Thymus (tissue), 14 donors: Measurements from ENCODE around the gene KRTAP6-1. TPM values are rescaled to one million over a fixed set of nuclear protein-coding genes. Genes with fewer than 3 reads are reported as not detected.

ENCODE experiments used
- DNase-seq, 9 donors: peaks; one replicate each; pipeline ENCODE4 v3.0.0-alpha.2; 2013; ENCODE audit warnings: low spot score in 9 of 9, low read depth in 6 of 9, missing footprints in 1 of 9
- H3K27ac ChIP-seq, 2 donors: one replicate each; pipeline ENCODE4 v1.5.1; 2013; ENCODE audit warnings: control low read depth in 1 of 2, low read depth in 1 of 2, low read length in 1 of 2, mild to moderate bottlenecking in 1 of 2, moderate library complexity in 1 of 2
- H3K27me3 ChIP-seq, 2 donors: one replicate each; pipeline ENCODE4 v1.5.1; 2013; ENCODE audit warnings: low read length in 1 of 2; ENCODE audit not compliant: control insufficient read depth in 2 of 2, insufficient read depth in 1 of 2
- H3K36me3 ChIP-seq, 2 donors: one replicate each; pipeline ENCODE4 v1.5.1; 2013; ENCODE audit warnings: low read length in 1 of 2, mild to moderate bottlenecking in 1 of 2, moderate library complexity in 1 of 2; ENCODE audit not compliant: control insufficient read depth in 2 of 2, insufficient read depth in 2 of 2
- H3K4me1 ChIP-seq, 2 donors: one replicate each; pipeline ENCODE4 v1.5.1; 2013; ENCODE audit warnings: low read length in 2 of 2; ENCODE audit not compliant: control insufficient read depth in 2 of 2, insufficient read depth in 2 of 2
- H3K4me3 ChIP-seq, 2 donors: one replicate each; pipeline ENCODE4 v1.5.1; 2013; ENCODE audit warnings: low read length in 2 of 2, control low read depth in 1 of 2, mild to moderate bottlenecking in 1 of 2
- H3K9me3 ChIP-seq, 2 donors: one replicate each; pipeline ENCODE4 v1.5.1; 2013; ENCODE audit warnings: low read length in 1 of 2, mild to moderate bottlenecking in 1 of 2; ENCODE audit not compliant: control insufficient read depth in 2 of 2, insufficient read depth in 1 of 2
- WGBS: extraction: QIAGEN DNeasy Blood & Tissue Kit; methylation state at CpG from one replicate; pipeline ENCODE4 v1.1.7; 2013; 5-methylcytosine and 5-hydroxymethylcytosine counted together
- long read RNA-seq, 10 donors: transcript quantifications; one replicate each; lab custom pipeline, GENCODE V29; 2026
- polyA plus RNA-seq: library from polyadenylated mRNA; stranded (reverse); fragments of 200-250 nt; gene quantifications from one replicate; pipeline ENCODE4 v1.2.3, GENCODE V29; 2013
- total RNA-seq: library from RNA; stranded (reverse); fragments of 120-200 nt; gene quantifications from one replicate; pipeline ENCODE4 v1.2.4, GENCODE V29; 2013
- donor health status: healthy.

KRTAP6-1 gene, protein sequence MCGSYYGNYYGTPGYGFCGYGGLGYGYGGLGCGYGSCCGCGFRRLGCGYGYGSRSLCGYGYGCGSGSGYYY
- total RNA-seq: not detected
- not detected for polyA plus RNA-seq
- long read RNA-seq, donor 1: 0 reads
- long read RNA-seq, donor 2: 0 reads
- long read RNA-seq, donor 3: 0 reads
- long read RNA-seq, donor 4: 0 reads
- long read RNA-seq, donor 5: 0 reads
- long read RNA-seq, donor 6: 0 reads
- long read RNA-seq, donor 7: 0 reads
- long read RNA-seq, donor 8: 0 reads
- long read RNA-seq, donor 9: 0 reads
- long read RNA-seq, donor 10: 0 reads

DNA sequence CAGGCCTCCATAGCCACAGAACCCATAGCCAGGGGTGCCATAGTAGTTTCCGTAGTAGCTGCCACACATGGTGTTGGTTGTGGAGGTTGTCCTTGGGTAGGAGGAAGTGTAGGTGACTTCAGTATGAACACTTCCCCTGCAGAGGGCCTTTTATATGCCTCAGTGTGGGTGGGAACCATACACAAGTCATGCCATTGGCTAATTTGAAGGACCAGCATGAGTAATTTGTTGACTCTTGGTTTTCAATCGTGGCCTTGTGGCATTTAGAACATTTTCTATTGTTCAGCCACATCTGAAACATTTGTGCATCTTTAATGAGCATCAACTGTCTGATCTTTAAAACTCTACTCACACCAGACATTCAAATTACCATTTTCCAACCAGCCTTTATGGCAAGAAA, at the start of gene KRTAP6-1:
Gene KRTAP6-1, minus strand, starts transcription at position 95 of the 400 bp plus-strand sequence. Its CDS starts 26 bp downstream, at position 69.
- Histone ChIP-seq H3K27me3 (no peaks in the 10 kb centered on the region), H3K9me3 (peaks cover 0 to 3% of the 10 kb centered on the region in 2 donors), H3K4me3 (no peak within 1 kb of the TSS), H3K36me3 (no peaks in the 10 kb centered on the region), H3K27ac (no peak within 1 kb of the TSS), H3K4me1 (no peaks in the 10 kb centered on the region)
- DNase-seq: no peak
- WGBS: 80% methylated on average over 2 of the region's 2 CpGs

DNA sequence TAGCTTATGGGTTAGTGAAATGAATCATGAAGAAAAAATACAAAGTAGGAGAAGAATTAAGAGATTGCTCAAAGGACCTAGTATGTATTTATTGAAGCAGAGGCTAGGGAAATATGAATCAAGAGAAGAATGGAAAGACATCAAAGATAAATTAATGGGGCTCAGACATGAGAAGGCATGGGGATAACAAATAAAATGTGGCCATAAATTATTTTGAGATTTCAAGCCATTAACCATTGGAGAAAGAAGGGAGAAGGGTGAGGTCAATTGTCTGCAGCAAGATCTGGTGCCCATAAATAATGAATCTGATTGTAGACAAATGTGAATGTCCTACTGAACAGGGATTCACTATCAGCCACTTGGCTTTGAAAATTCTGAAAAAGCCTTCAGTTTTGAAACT, 39.2 kb upstream of the KRTAP6-1 start:
- DNase-seq: no peak
- H3K9me3 ChIP-seq: no peaks in the 10 kb centered on the region
- H3K27me3 ChIP-seq: no peaks in the 10 kb centered on the region
- no peaks in the 10 kb centered on the region for H3K36me3 ChIP-seq
- H3K4me3 ChIP-seq: no peak overlapping the region
- H3K27ac ChIP-seq: no peak overlapping the region
- no peaks in the 10 kb centered on the region for H3K4me1 ChIP-seq

DNA sequence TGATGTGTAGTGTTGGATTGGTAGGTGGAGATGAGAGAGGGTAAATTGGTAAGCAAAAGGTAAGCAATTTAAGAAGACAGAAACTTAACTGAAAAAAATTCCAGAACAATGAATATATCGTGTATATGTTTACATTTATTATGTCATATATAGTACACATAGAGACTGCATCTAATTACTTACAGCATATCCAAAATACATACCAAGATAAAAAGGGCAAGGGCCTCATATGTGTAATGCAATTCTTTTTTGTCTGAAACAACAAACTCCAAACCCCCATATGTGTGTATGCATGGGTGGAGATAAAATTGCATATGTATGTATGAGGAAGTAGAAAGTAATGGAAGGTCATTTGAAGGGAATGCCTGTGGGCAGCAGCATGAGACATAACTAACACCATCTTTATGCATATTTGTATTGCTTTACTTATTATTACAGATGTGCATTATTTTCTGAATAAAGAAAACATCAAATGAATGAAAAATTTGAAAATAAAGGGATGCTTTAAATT, 33.2 kb upstream of the KRTAP6-1 start:
- Histone ChIP-seq H3K4me1 (no peaks in the 10 kb centered on the region), H3K9me3 (no peaks in the 10 kb centered on the region), H3K27ac (no peak overlapping the region), H3K36me3 (no peaks in the 10 kb centered on the region), H3K27me3 (no peaks in the 10 kb centered on the region), H3K4me3 (no peak overlapping the region)
- WGBS: 98% methylated on average over 1 of the region's 1 CpG
- no peak for DNase-seq

DNA sequence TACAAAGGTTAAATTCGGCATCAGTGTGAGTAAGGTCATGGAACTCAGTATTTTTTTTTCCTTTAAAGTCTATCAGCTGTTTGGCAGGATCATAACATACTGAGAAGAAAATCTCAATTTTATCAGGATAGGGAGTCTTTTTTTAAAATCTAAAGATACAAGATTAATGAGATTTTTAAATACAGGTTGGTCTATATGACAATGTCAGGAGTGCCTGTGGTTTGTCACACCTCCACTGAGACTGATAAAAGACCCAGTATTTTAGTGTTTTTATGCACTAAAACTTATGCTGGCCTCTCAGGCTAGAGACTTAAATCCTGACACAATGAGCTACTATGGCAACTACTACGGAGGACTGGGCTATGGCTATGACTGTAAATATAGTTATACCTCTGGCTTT, 28.8 kb upstream of the KRTAP6-1 start, which contains the start of gene KRTAP20-3:
Gene KRTAP20-3, plus strand, starts transcription at position 301 of the 400 bp plus-strand sequence.
- Histone ChIP-seq H3K4me1 (no peaks in the 10 kb centered on the region), H3K36me3 (no peaks in the 10 kb centered on the region), H3K9me3 (no peaks in the 10 kb centered on the region), H3K27ac (no peak within 1 kb of the TSS), H3K4me3 (no peak within 1 kb of the TSS), H3K27me3 (no peaks in the 10 kb centered on the region)
- 98% methylated on average over 2 of the region's 2 CpGs for WGBS
- no peak for DNase-seq

DNA sequence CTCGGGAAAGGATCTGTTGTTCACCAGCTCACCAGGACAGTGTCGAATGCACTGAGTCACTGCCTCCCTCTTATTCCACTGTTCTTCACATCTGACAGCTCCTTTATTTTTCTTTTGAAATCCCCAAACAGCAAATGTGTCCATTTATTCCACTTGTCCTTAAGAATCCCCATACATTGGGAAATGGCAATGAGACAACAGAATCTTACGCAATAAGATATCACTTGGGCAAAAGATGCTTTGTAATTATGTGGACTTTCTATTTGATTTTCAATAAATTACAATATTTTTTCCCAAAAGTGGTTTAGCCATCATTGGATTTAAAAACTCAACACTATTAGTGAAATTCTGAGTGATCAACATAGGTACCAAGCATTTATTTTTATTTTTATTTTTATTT, 25.0 kb upstream of the KRTAP6-1 start:
- Histone ChIP-seq H3K36me3 (no peaks in the 10 kb centered on the region), H3K27ac (no peak overlapping the region), H3K9me3 (no peaks in the 10 kb centered on the region), H3K27me3 (no peaks in the 10 kb centered on the region), H3K4me3 (no peak overlapping the region), H3K4me1 (no peaks in the 10 kb centered on the region)
- DNase-seq: no peak
- WGBS: 92% methylated on average over 3 of the region's 3 CpGs

DNA sequence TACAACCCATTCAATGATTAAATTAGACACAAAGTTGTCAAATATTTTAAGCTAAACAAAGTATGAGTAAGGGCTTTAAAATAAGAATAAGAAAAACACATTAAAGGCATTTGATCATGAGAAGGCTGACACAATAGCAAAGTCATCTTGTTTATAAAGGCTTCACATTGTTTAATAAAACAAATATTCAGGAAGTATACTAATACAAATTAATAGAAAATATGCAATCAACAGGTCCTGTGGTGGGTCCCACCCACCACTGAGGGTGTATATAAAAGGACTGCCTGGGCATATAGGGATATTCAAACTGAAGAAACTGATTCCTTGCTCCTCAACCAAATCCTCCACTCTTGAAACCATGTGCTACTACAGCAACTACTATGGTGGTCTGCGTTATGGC, 21.2 kb upstream of the KRTAP6-1 start, which contains the start of gene KRTAP20-2:
Gene KRTAP20-2, plus strand, starts transcription at position 301 of the 400 bp plus-strand sequence. Its CDS starts 58 bp downstream, at position 359.
- DNase-seq: no peak
- Histone ChIP-seq H3K27ac (no peak within 1 kb of the TSS), H3K4me1 (no peaks in the 10 kb centered on the region), H3K36me3 (no peaks in the 10 kb centered on the region), H3K9me3 (no peaks in the 10 kb centered on the region), H3K4me3 (no peak within 1 kb of the TSS), H3K27me3 (no peaks in the 10 kb centered on the region)
- WGBS: 95% methylated on average over 1 of the region's 1 CpG

DNA sequence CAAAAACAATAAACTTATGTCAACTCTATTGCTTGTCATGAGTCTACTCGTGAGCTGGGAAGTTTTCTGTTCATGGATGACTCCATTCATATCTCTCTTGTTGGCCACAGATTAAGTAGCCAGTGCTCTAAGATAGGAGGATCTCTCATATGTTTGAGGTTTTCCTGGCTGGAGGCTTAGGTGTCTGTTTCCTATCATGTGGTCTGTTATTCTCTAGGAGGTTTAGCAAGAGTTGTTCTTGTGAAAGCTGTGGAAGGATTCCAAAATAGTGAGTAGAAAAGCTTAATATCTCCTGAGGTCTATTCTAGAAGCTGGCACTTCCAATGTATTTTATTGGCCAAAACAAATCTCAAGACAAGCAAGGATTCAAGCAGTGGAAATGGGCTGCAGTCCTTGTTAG, 15.5 kb upstream of the KRTAP6-1 start:
- WGBS: 82% methylated on average over 1 of the region's 1 CpG
- Histone ChIP-seq H3K9me3 (peaks cover 0 to 7% of the 10 kb centered on the region in 2 donors), H3K27me3 (no peaks in the 10 kb centered on the region), H3K27ac (no peak overlapping the region), H3K4me1 (no peaks in the 10 kb centered on the region), H3K36me3 (no peaks in the 10 kb centered on the region), H3K4me3 (no peak overlapping the region)
- DNase-seq: no peak

DNA sequence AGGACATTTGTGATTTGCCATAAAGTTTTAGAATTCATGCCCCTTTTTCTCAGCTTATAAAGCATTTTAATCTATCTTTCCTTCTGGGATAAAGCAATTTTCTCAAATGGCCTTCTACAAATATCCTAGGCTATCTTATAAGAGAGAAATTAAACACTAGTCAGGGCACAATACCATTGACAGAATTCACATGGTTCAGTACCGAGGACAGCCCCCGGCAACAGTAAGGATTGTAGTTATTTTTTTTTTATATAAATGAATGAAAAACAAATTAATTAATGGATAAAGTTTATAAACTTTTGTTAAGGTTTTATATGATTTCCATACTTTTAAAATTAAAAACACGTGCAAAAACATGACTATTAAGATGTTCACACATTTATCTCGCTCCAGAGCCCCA, 14.4 kb upstream of the KRTAP6-1 start:
- DNase-seq: no peak
- Histone ChIP-seq H3K9me3 (peaks cover 0 to 7% of the 10 kb centered on the region in 2 donors), H3K4me1 (no peaks in the 10 kb centered on the region), H3K27me3 (no peaks in the 10 kb centered on the region), H3K4me3 (no peak overlapping the region), H3K36me3 (no peaks in the 10 kb centered on the region), H3K27ac (no peak overlapping the region)
- WGBS: 83% methylated on average over 4 of the region's 4 CpGs

DNA sequence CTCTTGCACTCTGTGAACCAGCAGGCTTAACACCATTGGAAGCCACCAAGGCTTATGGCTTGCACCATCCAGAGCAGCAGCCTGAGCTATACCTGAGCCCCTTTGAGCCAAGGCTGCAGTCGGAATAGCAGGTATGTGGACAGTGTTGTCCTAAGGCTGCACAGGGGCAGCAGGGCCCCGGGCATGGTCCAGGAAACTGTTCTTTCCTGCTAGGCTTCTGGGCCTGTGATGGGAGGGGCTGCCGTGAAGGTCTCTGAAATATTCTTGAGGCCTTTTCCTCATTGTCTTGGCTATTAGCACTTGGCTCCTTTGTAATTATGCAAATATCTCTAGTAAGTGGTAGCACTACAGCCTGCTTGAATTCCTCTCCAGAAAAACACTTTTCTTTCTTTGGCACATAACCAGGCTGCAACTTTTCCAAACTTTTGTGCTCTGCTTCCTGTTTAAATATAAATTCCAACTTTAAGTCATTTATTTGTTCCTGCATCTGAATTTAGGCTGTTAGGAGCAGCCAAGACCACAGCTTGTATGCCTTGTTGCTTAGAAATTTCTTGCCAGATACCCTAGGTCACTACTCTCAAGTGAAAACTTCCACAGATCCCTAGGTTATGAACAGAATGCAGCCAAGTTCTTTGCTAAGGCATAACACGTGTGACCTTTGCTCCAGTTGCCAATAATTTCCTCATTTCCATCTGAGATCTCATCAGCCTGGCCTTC, 11.9 kb upstream of the KRTAP6-1 start:
- H3K4me3 ChIP-seq: no peak overlapping the region
- no peaks in the 10 kb centered on the region for H3K4me1 ChIP-seq
- 83% methylated on average over 4 of the region's 4 CpGs for WGBS
- no peaks in the 10 kb centered on the region for H3K36me3 ChIP-seq
- H3K9me3 ChIP-seq: peaks cover 0 to 7% of the 10 kb centered on the region in 2 donors
- no peak for DNase-seq
- H3K27ac ChIP-seq: no peak overlapping the region
- H3K27me3 ChIP-seq: no peaks in the 10 kb centered on the region
